MCF 10A (cell line): Measurements from ENCODE around the gene FANCI. TPM values are rescaled to one million over a fixed set of nuclear protein-coding genes. Genes with fewer than 3 reads are reported as not detected.

ENCODE experiments used
- BruUV-seq: library from RNA; stranded (reverse); fragments of 400-500 nt; replicated peaks from 2 replicates; lab custom pipeline; 2021; lab: Mats Ljungman, UMichigan
- CTCF ChIA-PET: fragments of 300-600 bp; sonication (Branson Sonifier 250); formaldehyde crosslinking; extraction: SDS; loops from one replicate; lab custom pipeline; 2021; ENCODE audit warnings: antibody characterized with exemption, inconsistent platforms; lab: Yijun Ruan, JAX
- POLR2A ChIA-PET: fragments of 300-600, 350-650 bp; sonication (Branson Sonifier 250); formaldehyde crosslinking; extraction: SDS; loops from one replicate; lab custom pipeline; 2020; ENCODE audit warnings: antibody characterized with exemption, inconsistent platforms; lab: Yijun Ruan, JAX
- DNase-seq: peaks from one replicate; pipeline ENCODE4 v3.0.0-alpha.2; 2018; ENCODE audit not compliant: unreplicated experiment
- H3K27ac Mint-ChIP-seq: one replicate; pipeline ENCODE4 v1.8.0; 2022; ENCODE audit warnings: mild to moderate bottlenecking, low read depth, mixed read lengths; ENCODE audit not compliant: unreplicated experiment
- H3K27me3 Mint-ChIP-seq: one replicate; pipeline ENCODE4 v1.8.0; 2022; ENCODE audit warnings: mixed read lengths; ENCODE audit not compliant: insufficient read depth, unreplicated experiment
- H3K36me3 Mint-ChIP-seq: one replicate; pipeline ENCODE4 v1.8.0; 2022; ENCODE audit warnings: mild to moderate bottlenecking, moderate library complexity, mixed read lengths; ENCODE audit not compliant: insufficient read depth, unreplicated experiment
- H3K4me1 Mint-ChIP-seq: one replicate; pipeline ENCODE4 v1.8.0; 2022; ENCODE audit warnings: mixed read lengths; ENCODE audit not compliant: insufficient read depth, unreplicated experiment
- H3K4me3 Mint-ChIP-seq: one replicate; pipeline ENCODE4 v1.8.0; 2022; ENCODE audit warnings: mild to moderate bottlenecking, moderate library complexity, mixed read lengths; ENCODE audit not compliant: unreplicated experiment
- H3K9me3 Mint-ChIP-seq: one replicate; pipeline ENCODE4 v1.8.0; 2022; ENCODE audit warnings: mixed read lengths; ENCODE audit not compliant: unreplicated experiment
- intact Hi-C: fragments of 100-400 bp; cut with micrococcal nuclease; formaldehyde crosslinking; loops from 2 replicates; pipeline ENCODE4 v1.14.1; 2022
- total RNA-seq: library from RNA; stranded (reverse); gene quantifications from 2 replicates; pipeline ENCODE4 v1.2.3, GENCODE V29; 2022
- TF ChIP-seq, protein P1 (sequence below): fragments of 200-600 bp; IDR thresholded peaks from one replicate; pipeline ENCODE4 v1.8.0; 2022; ENCODE audit warnings: antibody characterized with exemption, mild to moderate bottlenecking; ENCODE audit not compliant: unreplicated experiment

The FANCI gene
- total RNA-seq, 1 experiment from 2014 or later, result 34.0 TPM

DNA sequence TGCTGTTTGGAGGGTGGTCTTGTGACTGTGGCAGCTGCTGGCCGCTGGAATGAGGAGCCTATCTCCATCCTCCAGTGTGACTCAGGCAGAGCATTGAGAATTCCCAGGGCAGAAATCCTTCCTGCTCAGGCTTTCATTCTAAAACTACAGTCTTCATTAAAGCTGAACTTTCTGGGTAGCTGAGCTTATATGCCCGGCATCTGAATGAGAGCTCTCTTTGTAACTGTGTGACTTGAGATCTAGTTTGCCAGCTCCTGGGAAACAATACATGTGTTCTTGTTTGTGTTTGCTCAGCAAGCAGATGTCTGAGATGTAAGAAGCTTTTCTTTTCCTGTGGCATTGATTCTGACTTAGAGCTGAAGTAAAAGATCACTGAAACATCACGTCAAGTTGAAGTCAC lies 44.8 kb upstream of the FANCI start:
- Mint-ChIP-seq H3K27me3 (no peaks in the 10 kb centered on the region), H3K27ac (no peak overlapping the region), H3K4me1 (peaks cover 7% of the 10 kb centered on the region), H3K4me3 (no peak overlapping the region), H3K9me3 (no peaks in the 10 kb centered on the region), H3K36me3 (peaks cover 22% of the 10 kb centered on the region)
- BruUV-seq, result no TSS peak
- ChIA-PET CTCF (interaction anchor here (0.5 to 6.7 kb wide), 5 partner anchors 8 to 141 kb away, joined by 4 to 67 read pairs (median 5); no protein-coding TSS in a partner anchor), POLR2A (no interaction called here)
- no peak for DNase-seq
- TF ChIP-seq, protein P1, sequence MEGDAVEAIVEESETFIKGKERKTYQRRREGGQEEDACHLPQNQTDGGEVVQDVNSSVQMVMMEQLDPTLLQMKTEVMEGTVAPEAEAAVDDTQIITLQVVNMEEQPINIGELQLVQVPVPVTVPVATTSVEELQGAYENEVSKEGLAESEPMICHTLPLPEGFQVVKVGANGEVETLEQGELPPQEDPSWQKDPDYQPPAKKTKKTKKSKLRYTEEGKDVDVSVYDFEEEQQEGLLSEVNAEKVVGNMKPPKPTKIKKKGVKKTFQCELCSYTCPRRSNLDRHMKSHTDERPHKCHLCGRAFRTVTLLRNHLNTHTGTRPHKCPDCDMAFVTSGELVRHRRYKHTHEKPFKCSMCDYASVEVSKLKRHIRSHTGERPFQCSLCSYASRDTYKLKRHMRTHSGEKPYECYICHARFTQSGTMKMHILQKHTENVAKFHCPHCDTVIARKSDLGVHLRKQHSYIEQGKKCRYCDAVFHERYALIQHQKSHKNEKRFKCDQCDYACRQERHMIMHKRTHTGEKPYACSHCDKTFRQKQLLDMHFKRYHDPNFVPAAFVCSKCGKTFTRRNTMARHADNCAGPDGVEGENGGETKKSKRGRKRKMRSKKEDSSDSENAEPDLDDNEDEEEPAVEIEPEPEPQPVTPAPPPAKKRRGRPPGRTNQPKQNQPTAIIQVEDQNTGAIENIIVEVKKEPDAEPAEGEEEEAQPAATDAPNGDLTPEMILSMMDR, result no peak
- intact Hi-C loops, result no loop called here

DNA sequence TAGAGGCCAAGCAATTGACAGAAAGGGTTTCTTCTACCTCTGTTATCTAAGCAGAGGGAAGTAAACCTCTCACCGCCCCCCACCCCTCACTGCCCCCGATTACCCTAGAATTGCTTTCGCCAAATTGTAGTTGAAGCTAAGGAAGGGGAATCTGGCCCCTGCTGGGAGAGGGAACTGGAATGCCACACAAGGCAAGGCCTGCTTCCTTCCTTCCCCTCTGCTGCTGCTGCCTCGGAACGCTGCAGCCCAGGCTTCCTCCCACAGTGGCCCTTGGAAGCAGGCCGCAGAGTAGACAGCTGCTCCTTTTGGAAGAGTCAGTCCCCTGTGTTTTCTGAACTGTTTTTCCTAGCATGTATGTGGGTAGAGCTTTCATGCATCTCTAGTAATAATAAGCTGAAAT lies 44.0 kb upstream of the FANCI start:
- intact Hi-C loops, result no loop called here
- POLR2A ChIA-PET, result no interaction called here
- BruUV-seq, result no TSS peak
- Mint-ChIP-seq H3K36me3 (peaks cover 22% of the 10 kb centered on the region), H3K9me3 (no peaks in the 10 kb centered on the region), H3K27ac (no peak overlapping the region), H3K4me1 (peaks cover 7% of the 10 kb centered on the region), H3K4me3 (no peak overlapping the region), H3K27me3 (no peaks in the 10 kb centered on the region)
- no peak for DNase-seq
- CTCF ChIA-PET, result interaction anchor here (0.7 to 1.3 kb wide), 3 partner anchors 14 to 142 kb away, joined by 4 to 8 read pairs (median 5); no protein-coding TSS in a partner anchor
- TF ChIP-seq, protein P1, result no peak

GRCh38 chr15:89200182-89200581 lies 43.6 kb upstream of the FANCI start:
- TF ChIP-seq, protein P1, result no peak
- H3K27ac Mint-ChIP-seq, result no peak overlapping the region

DNA sequence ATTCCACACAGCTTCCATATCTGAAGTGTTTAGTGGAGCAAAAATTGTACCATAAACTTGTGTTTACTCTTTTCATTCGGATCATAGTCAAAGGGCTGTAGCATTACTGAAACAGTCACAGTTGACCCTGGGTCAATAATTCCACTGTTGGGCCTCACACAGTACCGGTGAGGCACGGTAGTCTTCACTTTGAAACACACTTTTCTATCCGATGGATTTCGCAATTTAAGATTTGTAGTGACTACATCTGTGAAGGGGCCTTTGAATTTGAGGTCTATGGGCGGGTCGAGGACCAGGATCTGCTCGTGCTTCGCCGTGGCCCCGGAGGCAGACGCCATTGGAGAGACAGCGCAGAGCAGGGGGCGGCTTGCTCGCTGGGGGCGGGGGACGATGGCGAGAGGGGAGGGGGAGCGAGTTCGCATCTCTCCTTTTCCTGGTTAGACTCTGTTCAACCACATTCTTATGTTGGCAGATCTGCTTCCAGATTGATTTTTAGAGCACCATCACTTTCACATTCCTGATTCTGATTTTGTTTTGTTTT lies 42.2 kb upstream of the FANCI start:
- Mint-ChIP-seq H3K27ac (no peak overlapping the region), H3K4me3 (no peak overlapping the region), H3K27me3 (no peaks in the 10 kb centered on the region), H3K9me3 (no peaks in the 10 kb centered on the region), H3K4me1 (peaks cover 7% of the 10 kb centered on the region), H3K36me3 (peaks cover 22% of the 10 kb centered on the region)
- ChIA-PET CTCF (no interaction called here), POLR2A (no interaction called here)
- TF ChIP-seq, protein P1, result no peak
- DNase-seq, result no peak
- intact Hi-C loops, result no loop called here
- BruUV-seq, result no TSS peak

More at GRCh38 chr15:89200182-89200581, 43.6 kb upstream of the FANCI start:
- DNase-seq, result no peak
- Mint-ChIP-seq H3K9me3 (no peaks in the 10 kb centered on the region), H3K4me1 (peaks cover 7% of the 10 kb centered on the region), H3K36me3 (peaks cover 22% of the 10 kb centered on the region), H3K27me3 (no peaks in the 10 kb centered on the region), H3K4me3 (no peak overlapping the region)
- ChIA-PET POLR2A (no interaction called here), CTCF (interaction anchor here (0.7 kb wide), 1 partner anchor 14 kb away, joined by 5 read pairs; no protein-coding TSS in a partner anchor)
- intact Hi-C loops, result no loop called here
- no TSS peak for BruUV-seq
